H1 (cell line): ENCODE results near the gene FOXD4L1. TPM values are rescaled to one million over a fixed set of nuclear protein-coding genes. Genes with fewer than 3 reads are reported as not detected.
"Not testable (repeated sequence)": the region's sequence is repeated elsewhere in the genome, so short reads cannot be mapped to it uniquely, and the experiment has no call there.

Experiments used
- CTCF ChIA-PET: fragments of 300-600 bp; sonication (Branson Sonifier 250); formaldehyde crosslinking; loops from one replicate; lab custom pipeline; 2021; ENCODE audit not compliant: partially characterized antibody; lab: Charles Lee
- POLR2A ChIA-PET: fragments of 300-600 bp; sonication (Branson Sonifier 250); formaldehyde crosslinking; loops from one replicate; lab custom pipeline; 2021; ENCODE audit warnings: inconsistent platforms; ENCODE audit not compliant: partially characterized antibody; lab: Charles Lee
- DNase-seq, 2 experiments: peaks; one replicate each; pipeline versions ENCODE4 v3.0.0 to v3.0.0-alpha.2; 2010 to 2022; ENCODE audit warnings: low spot score in 2 of 2, low read depth in 1 of 2, mixed read lengths in 1 of 2
- FAIRE-seq: peaks from 2 replicates; lab custom pipeline; 2011; peaks lifted over from hg19 to GRCh38; lab: Jason Lieb, UNC
- H2AFZ ChIP-seq: 2 replicates; pipeline ENCODE4 v1.8.1; 2012; ENCODE audit warnings: low read length, inconsistent platforms
- H2AK5ac ChIP-seq: 2 replicates; pipeline ENCODE4 v1.6.1; 2013; ENCODE audit warnings: low read depth, low read length
- H2BK120ac ChIP-seq: replicated peaks from 2 replicates; pipeline ENCODE3; 2013; ENCODE audit warnings: low read depth, low read length, inconsistent platforms
- H2BK12ac ChIP-seq: 2 replicates; pipeline ENCODE4 v1.6.1; 2013; ENCODE audit warnings: low read depth, low read length
- H2BK15ac ChIP-seq: 2 replicates; pipeline ENCODE4 v1.6.1; 2013; ENCODE audit warnings: low read length
- H2BK20ac ChIP-seq: 2 replicates; pipeline ENCODE4 v1.6.1; 2013; ENCODE audit warnings: low read length
- H2BK5ac ChIP-seq: 2 replicates; pipeline ENCODE4 v1.6.1; 2013; ENCODE audit warnings: low read depth, low read length
- H3K14ac ChIP-seq: 2 replicates; pipeline ENCODE4 v1.6.1; 2013; ENCODE audit warnings: inconsistent platforms; ENCODE audit not compliant: insufficient read length
- H3K18ac ChIP-seq: 2 replicates; pipeline ENCODE4 v1.6.1; 2013; ENCODE audit warnings: low read length; ENCODE audit errors: extremely low read depth
- H3K23ac ChIP-seq: 2 replicates; pipeline ENCODE4 v1.6.1; 2013; ENCODE audit warnings: inconsistent platforms; ENCODE audit not compliant: insufficient read length
- H3K23me2 ChIP-seq: 2 replicates; pipeline ENCODE4 v1.6.1; 2013; ENCODE audit warnings: low read depth, low read length
- H3K27ac ChIP-seq: 2 replicates; pipeline ENCODE4 v1.6.1; 2011; ENCODE audit warnings: low read depth, low read length, inconsistent platforms
- H3K27me3 ChIP-seq, 4 experiments: replicated peaks in 1 of 4; 1 replicate in 1 of 4; 2 replicates in 3 of 4; pipeline versions ENCODE4 v1.6.1 to v1.8.1; 2011 to 2013; ENCODE audit warnings: low read length in 3 of 4, mild to moderate bottlenecking in 3 of 4, inconsistent platforms in 2 of 4, mixed read lengths in 2 of 4, moderate library complexity in 1 of 4; ENCODE audit not compliant: control insufficient read depth in 3 of 4, insufficient read depth in 3 of 4; ENCODE audit errors: extremely low read depth in 1 of 4
- H3K36me3 ChIP-seq, 4 experiments: 2 replicates each; pipeline versions ENCODE4 v1.6.1 to v1.8.1; 2011 to 2013; ENCODE audit warnings: mild to moderate bottlenecking in 4 of 4, low read length in 3 of 4, moderate library complexity in 2 of 4, control low read depth in 1 of 4, inconsistent platforms in 1 of 4; ENCODE audit not compliant: insufficient read depth in 4 of 4, control insufficient read depth in 2 of 4
- H3K4ac ChIP-seq: replicated peaks from 2 replicates; pipeline ENCODE3; 2013; ENCODE audit warnings: low read length, low read depth, mixed read lengths, inconsistent platforms; ENCODE audit not compliant: insufficient read length
- H3K4me1 ChIP-seq, 4 experiments: replicated peaks in 1 of 4; 1 replicate in 1 of 4; 2 replicates in 3 of 4; pipeline versions ENCODE4 v1.6.1 to v1.8.1; 2011 to 2013; ENCODE audit warnings: low read length in 3 of 4, inconsistent platforms in 2 of 4, mixed read lengths in 1 of 4; ENCODE audit not compliant: insufficient read depth in 4 of 4, control insufficient read depth in 3 of 4
- H3K4me2 ChIP-seq, 2 experiments: 2 replicates each; pipeline versions ENCODE4 v1.6.1 to v1.8.1; 2011 to 2013; ENCODE audit warnings: low read depth in 2 of 2, low read length in 2 of 2, control low read depth in 1 of 2, inconsistent platforms in 1 of 2, mild to moderate bottlenecking in 1 of 2; ENCODE audit not compliant: insufficient read depth in 1 of 2
- H3K4me3 ChIP-seq, 4 experiments: fragments of 200-600, 300-600 bp in 1 of 4; sonication (generic), shearing (Covaris generic), sonication (Bioruptor Twin) in 1 of 4; 2 replicates each; pipeline versions ENCODE4 v1.5.1 to v1.8.1; 2011 to 2016; ENCODE audit warnings: low read length in 4 of 4, low read depth in 3 of 4, control low read depth in 2 of 4, inconsistent platforms in 2 of 4, mild to moderate bottlenecking in 2 of 4, mixed read lengths in 1 of 4, moderate library complexity in 1 of 4; ENCODE audit not compliant: insufficient read depth in 2 of 4; ENCODE audit errors: extremely low read depth in 1 of 4
- H3K56ac ChIP-seq: replicated peaks from 2 replicates; pipeline ENCODE3; 2013; ENCODE audit warnings: low read depth, mild to moderate bottlenecking, mixed read lengths, low read length, inconsistent platforms; ENCODE audit not compliant: insufficient read length
- H3K79me1 ChIP-seq: 2 replicates; pipeline ENCODE4 v1.6.1; 2013; ENCODE audit warnings: low read depth, low read length, control low read depth
- H3K79me2 ChIP-seq, 2 experiments: 2 replicates each; pipeline versions ENCODE4 v1.6.1 to v1.8.1; 2012 to 2013; ENCODE audit warnings: low read length in 2 of 2, mild to moderate bottlenecking in 2 of 2, inconsistent platforms in 1 of 2; ENCODE audit not compliant: insufficient read depth in 2 of 2, control insufficient read depth in 1 of 2
- H3K9ac ChIP-seq, 4 experiments: replicated peaks in 1 of 4; 1 replicate in 1 of 4; 2 replicates in 3 of 4; pipeline versions ENCODE4 v1.6.1 to v1.8.1; 2011 to 2013; ENCODE audit warnings: low read depth in 3 of 4, low read length in 3 of 4, control low read depth in 2 of 4, mild to moderate bottlenecking in 2 of 4, moderate library complexity in 2 of 4, inconsistent platforms in 1 of 4; ENCODE audit errors: extremely low read depth in 1 of 4
- H3K9me3 ChIP-seq, 2 experiments: 2 replicates each; pipeline versions ENCODE4 v1.6.1 to v1.8.1; 2012 to 2013; ENCODE audit warnings: mild to moderate bottlenecking in 2 of 2, moderate library complexity in 2 of 2, control low read depth in 1 of 2, inconsistent platforms in 1 of 2, low read depth in 1 of 2, low read length in 1 of 2, mixed read lengths in 1 of 2; ENCODE audit not compliant: insufficient read depth in 2 of 2
- H4K20me1 ChIP-seq, 2 experiments: replicated peaks in 1 of 2; 2 replicates each; pipeline versions ENCODE3 to v1.8.1; 2011 to 2013; ENCODE audit warnings: inconsistent platforms in 2 of 2, low read length in 2 of 2, mild to moderate bottlenecking in 1 of 2; ENCODE audit not compliant: insufficient read depth in 2 of 2, control insufficient read depth in 1 of 2
- H4K5ac ChIP-seq: 2 replicates; pipeline ENCODE4 v1.6.1; 2013; ENCODE audit warnings: low read length, low read depth, mixed read lengths, inconsistent platforms; ENCODE audit not compliant: insufficient read length
- H4K8ac ChIP-seq: 2 replicates; pipeline ENCODE4 v1.8.0; 2013; ENCODE audit warnings: mild to moderate bottlenecking, moderate library complexity, low read length, inconsistent platforms; ENCODE audit not compliant: insufficient read depth; ENCODE audit errors: extremely low read depth
- H4K91ac ChIP-seq: replicated peaks from 2 replicates; pipeline ENCODE3; 2013; ENCODE audit warnings: low read length, mixed read lengths, inconsistent platforms; ENCODE audit not compliant: insufficient read length
- EZH2 ChIP-seq: fragments of 200-600 bp; sonication (generic); IDR thresholded peaks from 2 replicates; pipeline ENCODE4 v1.7.1; 2012; ENCODE audit warnings: low read depth, mild to moderate bottlenecking, moderate library complexity, low read length, inconsistent platforms; ENCODE audit not compliant: severe bottlenecking
- SUZ12 ChIP-seq: fragments of 200-600 bp; sonication (generic); IDR thresholded peaks from 2 replicates; pipeline ENCODE4 v1.6.1; 2012; ENCODE audit warnings: mild to moderate bottlenecking, inconsistent platforms, low read length, moderate library complexity, mixed read lengths
- WGBS, 2 experiments: shearing (Covaris generic) in 1 of 2; methylation state at CpG; one replicate each; pipeline versions ENCODE4 v1.1.6 to v1.1.7; 2013 to 2015; ENCODE audit warnings: low lambda C conversion rate in 2 of 2, mixed read lengths in 2 of 2, inconsistent platforms in 1 of 2, low coverage in 1 of 2, missing lambda C conversion rate in 1 of 2; ENCODE audit not compliant: insufficient replicate concordance in 2 of 2, insufficient coverage in 1 of 2, insufficient read length in 1 of 2; ENCODE audit errors: extremely low coverage in 1 of 2, missing lambda C conversion rate in 1 of 2; 5-methylcytosine and 5-hydroxymethylcytosine counted together
- polyA plus RNA-seq, 7 experiments: library from polyadenylated mRNA; depleted of rRNA in 3 of 7; stranded (reverse) in 5 of 7; unstranded in 2 of 7; fragments of >200 nt in 5 of 7; fragments of 200-250 nt in 2 of 7; gene quantifications; 1 replicate in 5 of 7; 2 replicates in 1 of 7; 4 replicates in 1 of 7; pipeline versions ENCODE4 v1.2.1 to v1.2.3, GENCODE V29; 2011 to 2013; ENCODE audit warnings: missing spikeins in 2 of 7, mixed read lengths in 2 of 7
- total RNA-seq: library from RNA; stranded (reverse); fragmentation: NEBNext Ultra II Directional; extraction: Animal tissue kit (Norgen Biotek cat#: 25700); gene quantifications from 2 replicates; pipeline ENCODE4 v1.2.1, GENCODE V29; 2021

Gene FOXD4L1
- total and polyA plus RNA-seq, 2 of the 8 experiments (the other 6 are each of a cell fraction or from before 2014, with no cell fraction given): not detected

- H3K23me2 ChIP-seq, H3K14ac ChIP-seq, H2BK120ac ChIP-seq, H4K91ac ChIP-seq, H3K4ac ChIP-seq, H3K9me3 ChIP-seq, H2BK20ac ChIP-seq, H3K79me1 ChIP-seq, FAIRE-seq, POLR2A ChIA-PET, H3K27ac ChIP-seq, H2BK12ac ChIP-seq, H3K18ac ChIP-seq, H3K23ac ChIP-seq, H4K5ac ChIP-seq, H2BK15ac ChIP-seq, H4K8ac ChIP-seq, H4K20me1 ChIP-seq, H3K56ac ChIP-seq, H3K4me2 ChIP-seq, H2BK5ac ChIP-seq, H3K9ac ChIP-seq, H3K36me3 ChIP-seq, H3K4me3 ChIP-seq, H2AFZ ChIP-seq, H3K4me1 ChIP-seq, H3K79me2 ChIP-seq, CTCF ChIA-PET, H2AK5ac ChIP-seq: not testable (repeated sequence)
- 2% methylated on average over 9 of the region's 56 CpGs; no CpG with 5 or more reads in 1 of the 2 experiments for WGBS, 2 experiments
- H3K27me3 ChIP-seq: peaks cover 20 to 44% (median 38%) of the 10 kb centered on the region in 4 experiments; a peak in 6 of 7 replicates
- TF ChIP-seq EZH2: peak; percentile 61
- TF ChIP-seq SUZ12: peak; percentile 67; the same call in 1 of the 2 replicates
- peak in 1 of 2 experiments; percentile 51 for DNase-seq
Measured at GRCh38 chr2:113499886-113500722, 1.6 kb downstream of the FOXD4L1 start.
